SH-SY5Y (cell line): ENCODE data around the gene S1PR1.

Experiments
- GATA2 ChIP-seq: IDR thresholded peaks from 2 replicates; pipeline ENCODE4 v1.6.1; 2011; ENCODE audit warnings: mild to moderate bottlenecking, low read depth, low read length
- GATA3 ChIP-seq: IDR thresholded peaks from 2 replicates; pipeline ENCODE4 v1.6.1; 2011; ENCODE audit warnings: low read depth, mild to moderate bottlenecking, low read length, moderate library complexity

- TF ChIP-seq GATA2 = no peak
- no peak for TF ChIP-seq GATA3
Measured at GRCh38 chr1:101250222-101250621, 13.4 kb downstream of the S1PR1 start.
